SU-DHL-6 (cell line): ENCODE measurements around the gene LAMA1.

Experiments used
- CTCF ChIP-seq: fragments of 200-600 bp; sonication (generic); IDR thresholded peaks from one replicate; pipeline ENCODE4 v1.5.1; 2017; ENCODE audit warnings: antibody characterized with exemption, mild to moderate bottlenecking, low read length, moderate library complexity; ENCODE audit not compliant: insufficient read depth, poor library complexity, severe bottlenecking
- EZH2phosphoT487 ChIP-seq: fragments of 200-600 bp; sonication (generic), shearing (Covaris generic); conservative IDR thresholded peaks from 2 replicates; pipeline ENCODE4 v1.6.1; 2018; ENCODE audit warnings: mild to moderate bottlenecking, antibody characterized with exemption, low read length, moderate library complexity, mixed read lengths

DNA sequence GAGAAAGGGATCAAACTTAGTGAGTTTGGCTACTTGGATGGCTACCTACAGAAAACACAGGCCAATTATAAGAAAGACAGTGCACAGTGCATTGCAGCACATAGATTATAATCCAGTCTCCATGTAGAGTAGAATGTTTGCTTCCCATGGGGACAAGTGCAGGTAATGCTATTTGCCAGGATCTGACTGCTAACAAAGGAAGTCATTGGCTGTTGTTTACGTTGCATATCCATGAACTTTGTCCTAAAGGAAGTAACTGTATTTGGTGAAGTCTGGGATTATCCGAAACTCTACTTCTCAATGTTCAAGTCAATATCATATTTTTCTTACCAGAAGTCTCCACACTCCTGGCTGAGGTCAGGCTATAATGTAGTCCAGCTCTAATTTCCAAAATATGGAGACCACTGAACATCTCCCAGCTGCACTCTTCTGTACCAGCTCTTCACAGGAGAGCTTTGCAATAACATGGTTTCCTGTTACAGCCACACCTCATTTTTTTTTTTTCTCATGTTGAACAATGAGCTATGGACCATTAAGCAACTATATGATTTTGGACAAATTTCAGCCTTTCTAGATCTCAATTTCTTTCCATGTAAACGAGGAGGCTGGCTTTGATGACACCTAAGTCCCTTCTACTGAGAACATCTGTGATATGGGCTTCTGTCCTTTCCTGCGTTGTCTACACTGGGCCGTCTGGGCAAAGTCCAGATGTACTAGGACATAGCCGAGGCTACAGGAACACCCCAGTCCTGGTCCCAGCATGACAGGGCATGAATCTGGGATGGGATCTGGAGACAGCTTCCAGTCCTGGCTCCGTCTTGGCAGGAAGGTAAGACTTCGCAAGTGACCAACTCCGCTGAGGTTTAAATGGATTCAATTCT, 154.8 kb downstream of the LAMA1 start:
- TF ChIP-seq CTCF (no peak), EZH2phosphoT487 (no peak)
